OCI-LY7 (cell line): Measurements from ENCODE around the gene PSENEN. TPM values are rescaled to one million over a fixed set of nuclear protein-coding genes. Genes with fewer than 3 reads are reported as not detected.

Experiments
- BruUV-seq: library from RNA; stranded (reverse); fragments of 400-500 nt; replicated peaks from 2 replicates; lab custom pipeline; 2021; lab: Mats Ljungman, UMichigan
- CTCF ChIA-PET: fragments of 300-600 bp; sonication (Branson Sonifier 250); formaldehyde crosslinking; loops from one replicate; lab custom pipeline; 2022; ENCODE audit warnings: antibody characterized with exemption; ENCODE audit not compliant: unreplicated experiment; lab: Charles Lee
- POLR2A ChIA-PET: fragments of 300-600 bp; sonication (Branson Sonifier 250); formaldehyde crosslinking; loops from one replicate; lab custom pipeline; 2022; ENCODE audit warnings: antibody characterized with exemption; lab: Charles Lee
- DNase-seq: peaks from one replicate; pipeline ENCODE4 v3.0.0-alpha.2; 2015; ENCODE audit warnings: low spot score
- H2AFZ ChIP-seq: fragments of 200-600 bp; sonication (generic), shearing (Covaris generic); 2 replicates; pipeline ENCODE4 v1.6.1; 2014; ENCODE audit warnings: mild to moderate bottlenecking, antibody characterized with exemption, low read length, moderate library complexity
- H3K27ac ChIP-seq: fragments of 200-600 bp; sonication (generic); 2 replicates; pipeline ENCODE4 v1.5.1; 2014; ENCODE audit warnings: mixed run types, low read depth, mild to moderate bottlenecking, moderate library complexity, low read length, inconsistent platforms; ENCODE audit not compliant: poor library complexity, severe bottlenecking
- H3K36me3 ChIP-seq: fragments of 200-600 bp; sonication (generic); 2 replicates; pipeline ENCODE4 v1.6.1; 2014; ENCODE audit warnings: mild to moderate bottlenecking, antibody characterized with exemption, low read length, moderate library complexity, mixed read lengths; ENCODE audit not compliant: insufficient read depth
- H3K4me1 ChIP-seq: fragments of 200-600 bp; sonication (generic); 2 replicates; pipeline ENCODE4 v1.5.1; 2014; ENCODE audit warnings: mild to moderate bottlenecking, low read length; ENCODE audit not compliant: insufficient read depth, poor library complexity, severe bottlenecking
- H3K4me2 ChIP-seq: fragments of 200-600 bp; sonication (generic); 2 replicates; pipeline ENCODE4 v1.6.1; 2014; ENCODE audit warnings: mild to moderate bottlenecking, low read length
- H3K4me3 ChIP-seq: fragments of 200-600 bp; sonication (generic); 2 replicates; pipeline ENCODE4 v1.5.1; 2014; ENCODE audit warnings: mild to moderate bottlenecking, low read depth, low read length; ENCODE audit not compliant: poor library complexity, severe bottlenecking
- H3K79me2 ChIP-seq: fragments of 200-600 bp; sonication (generic); 2 replicates; pipeline ENCODE4 v1.6.1; 2016; ENCODE audit warnings: low read depth, mild to moderate bottlenecking, low read length, moderate library complexity, mixed read lengths; ENCODE audit not compliant: insufficient read depth
- H3K9me2 ChIP-seq: fragments of 200-600 bp; sonication (generic); 2 replicates; pipeline ENCODE4 v1.6.1; 2016; ENCODE audit warnings: mild to moderate bottlenecking, low read length, mixed read lengths; ENCODE audit not compliant: insufficient read depth
- H3K9me3 ChIP-seq: fragments of 200-600 bp; sonication (generic); 2 replicates; pipeline ENCODE4 v1.6.1; 2014; ENCODE audit warnings: mild to moderate bottlenecking, mixed run types, low read length, mixed read lengths
- H4K20me1 ChIP-seq: fragments of 200-600 bp; sonication (generic); 2 replicates; pipeline ENCODE4 v1.6.1; 2014; ENCODE audit warnings: mild to moderate bottlenecking, antibody characterized with exemption, low read length, moderate library complexity, mixed read lengths; ENCODE audit not compliant: insufficient read depth
- CTCF ChIP-seq: fragments of 200-600 bp; sonication (generic); conservative IDR thresholded peaks from 2 replicates; pipeline ENCODE4 v1.5.1; 2014; ENCODE audit warnings: mild to moderate bottlenecking, antibody characterized with exemption, low read length, moderate library complexity, mixed read lengths
- EZH2phosphoT487 ChIP-seq: fragments of 200-600 bp; sonication (generic); IDR thresholded peaks from 2 replicates; pipeline ENCODE4 v1.6.1; 2018; ENCODE audit warnings: low read depth, borderline replicate concordance, mild to moderate bottlenecking, mixed run types, antibody characterized with exemption, low read length, moderate library complexity, mixed read lengths
- intact Hi-C: fragments of 100-400 bp; cut with micrococcal nuclease; formaldehyde crosslinking; loops from one replicate; pipeline ENCODE4 v1.10.0; 2022; ENCODE audit not compliant: unreplicated experiment
- total RNA-seq, 2 experiments: library from RNA; depleted of rRNA in 1 of 2; stranded (reverse); fragments of >200 nt in 1 of 2; shearing (Covaris generic) in 1 of 2; gene quantifications; 2 replicates each; pipeline ENCODE4 v1.2.3, GENCODE V29; 2014 to 2022

Gene PSENEN
- total RNA-seq, 2 experiments from 2014 or later, result 25.7 to 51.0 TPM

- Histone ChIP-seq H3K9me2 (no peaks in the 10 kb centered on the region), H3K4me3 (peak overlapping the region; percentile 80), H3K79me2 (no peaks in the 10 kb centered on the region), H3K4me2 (peak overlapping the region; percentile 79), H3K9me3 (no peaks in the 10 kb centered on the region), H3K36me3 (peaks cover 2% of the 10 kb centered on the region; the same call in 1 of the 2 replicates), H2AFZ (no peak overlapping the region; the same call in 1 of the 2 replicates), H3K27ac (peak overlapping the region; percentile 29), H3K4me1 (peaks cover 19% of the 10 kb centered on the region), H4K20me1 (no peaks in the 10 kb centered on the region)
- TSS peak; percentile 52 for BruUV-seq
- ChIA-PET POLR2A (interaction anchor here (0.5 kb wide), 1 partner anchor 33 kb away, joined by 9 read pairs; no protein-coding TSS in a partner anchor), CTCF (interaction anchor here (0.6 kb wide), 1 partner anchor 9 kb away, joined by 7 read pairs; no protein-coding TSS in a partner anchor)
- TF ChIP-seq EZH2phosphoT487 (no peak), CTCF (no peak)
- intact Hi-C loops, result no loop called here
- no peak for DNase-seq
Measured at GRCh38 chr19:35776102-35776788, 30.8 kb downstream of the PSENEN start.

- CTCF ChIA-PET, result interaction anchor here (0.5 kb wide), 1 partner anchor 82 kb away, joined by 5 read pairs; no protein-coding TSS in a partner anchor
Measured at GRCh38 chr19:35777086-35777841, 31.8 kb downstream of the PSENEN start.

More at GRCh38 chr19:35777086-35777841, 31.8 kb downstream of the PSENEN start:
- Histone ChIP-seq H3K4me2 (peak overlapping the region; percentile 79), H4K20me1 (no peaks in the 10 kb centered on the region), H3K79me2 (no peaks in the 10 kb centered on the region), H3K9me2 (no peaks in the 10 kb centered on the region), H3K36me3 (peaks cover 5% of the 10 kb centered on the region; the same call in 1 of the 2 replicates), H3K27ac (no peak overlapping the region), H3K9me3 (no peaks in the 10 kb centered on the region), H3K4me1 (peaks cover 19% of the 10 kb centered on the region), H2AFZ (no peak overlapping the region), H3K4me3 (no peak overlapping the region)
- BruUV-seq, result no TSS peak
- DNase-seq, result no peak
- no peak for TF ChIP-seq CTCF
- TF ChIP-seq EZH2phosphoT487, result no peak
- POLR2A ChIA-PET, result no interaction called here
- intact Hi-C loops, result no loop called here
